Stimulated activated CD4-positive, alpha-beta T cell treated with anti-CD3 and anti-CD28 coated beads, Interleukin-2, amount 100 ng/mL, for 48 hours (primary cell): ENCODE measurements around the gene RAB1B.
"Not testable (repeated sequence)": the region's sequence is repeated elsewhere in the genome, so short reads cannot be mapped to it uniquely, and the experiment has no call there.

ENCODE experiments used
- DNase-seq, 2 donors: peaks; one replicate each; pipeline ENCODE4 v3.0.0-alpha.2; 2020

The RAB1B gene

DNA sequence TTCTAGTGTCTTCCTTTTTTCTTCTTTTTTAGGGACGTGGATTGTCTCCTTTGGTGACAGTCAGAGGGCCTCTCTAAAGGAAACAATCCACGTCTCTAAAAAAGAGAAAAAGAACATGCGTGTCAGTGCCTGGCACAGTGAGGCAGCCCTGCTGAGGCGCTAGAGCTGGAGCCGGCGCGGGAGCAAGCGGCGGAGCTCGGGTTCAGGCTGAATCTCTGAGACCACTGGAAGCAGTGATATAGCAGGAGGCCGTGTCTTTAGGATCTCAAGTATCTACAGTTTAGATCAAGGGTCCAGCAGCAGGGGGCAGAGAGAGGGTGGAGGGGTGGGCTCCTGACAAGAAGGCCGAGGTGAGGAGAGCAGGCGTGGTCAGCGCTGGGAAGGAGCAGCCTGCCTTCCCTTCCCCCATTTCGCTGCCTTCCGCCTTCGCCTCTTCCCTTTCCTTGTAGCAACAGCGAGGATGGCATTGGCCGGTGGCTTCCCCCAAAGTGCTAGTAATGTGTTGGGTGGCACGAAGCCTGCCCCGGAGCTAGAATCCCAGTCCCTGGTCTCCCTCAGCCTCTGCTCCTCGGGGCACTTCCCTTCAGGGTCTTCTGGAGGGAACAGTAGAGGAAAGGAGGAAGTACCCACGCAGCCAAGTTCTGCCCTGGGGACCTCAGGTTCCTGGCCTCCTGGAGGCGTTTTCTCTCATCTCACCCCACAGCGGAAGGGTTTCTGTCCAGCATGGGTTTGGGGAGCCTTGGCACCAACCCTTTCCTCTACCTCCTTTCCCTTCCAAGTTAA, 28.2 kb upstream of the RAB1B start:
- DNase-seq: no peak

GRCh38 chr11:66240781-66241136, 27.7 kb upstream of the RAB1B start:
- no peak for DNase-seq

GRCh38 chr11:66242095-66242765, 26.2 kb upstream of the RAB1B start:
- DNase-seq: no peak

- DNase-seq: no peak
Measured at GRCh38 chr11:66243782-66244535, 24.5 kb upstream of the RAB1B start.

- no peak for DNase-seq
Measured at GRCh38 chr11:66247295-66247694, 21.1 kb upstream of the RAB1B start.

DNA sequence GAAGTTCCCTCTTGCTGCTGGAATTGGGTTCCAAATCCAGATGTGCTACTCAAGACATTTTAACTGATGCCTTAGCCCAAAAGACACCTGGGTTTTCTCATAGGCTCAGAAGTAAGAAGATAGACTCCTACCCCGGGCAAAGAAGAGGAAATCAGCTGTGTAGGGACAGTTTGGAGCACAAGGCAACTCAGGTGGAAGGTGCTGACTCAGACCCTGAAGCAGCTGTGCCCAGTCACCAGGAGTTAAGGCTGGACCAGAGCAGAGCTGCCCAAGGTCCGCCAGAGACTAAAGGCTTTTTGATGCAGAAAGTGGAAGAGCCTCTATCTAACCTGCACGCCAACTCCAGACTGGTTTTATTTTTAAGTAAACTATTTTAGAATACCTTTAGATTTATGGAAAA, 20.6 kb upstream of the RAB1B start:
- no peak for DNase-seq

DNA sequence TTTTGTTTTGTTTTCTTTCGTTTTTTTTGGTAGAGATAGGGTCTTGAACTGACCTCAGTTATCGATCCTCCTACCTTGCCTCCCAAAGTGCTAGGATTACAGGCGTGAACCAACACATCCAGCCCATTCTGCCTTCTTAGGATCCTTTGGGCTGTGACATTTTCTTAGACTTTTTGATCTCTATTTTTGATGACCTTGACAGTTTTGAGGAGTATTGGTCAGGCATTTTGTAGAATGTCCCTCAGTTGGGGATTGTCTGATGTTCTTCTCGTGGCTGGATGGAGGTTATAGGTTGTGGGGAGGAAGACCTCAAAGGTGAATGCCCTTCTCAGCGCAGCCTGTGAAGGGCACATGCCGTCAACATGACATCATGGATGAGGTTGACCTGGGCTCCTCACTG, 19.5 kb upstream of the RAB1B start:
- DNase-seq: no peak

- DNase-seq: no peak
Measured at GRCh38 chr11:66251809-66252208, 16.6 kb upstream of the RAB1B start.

DNA sequence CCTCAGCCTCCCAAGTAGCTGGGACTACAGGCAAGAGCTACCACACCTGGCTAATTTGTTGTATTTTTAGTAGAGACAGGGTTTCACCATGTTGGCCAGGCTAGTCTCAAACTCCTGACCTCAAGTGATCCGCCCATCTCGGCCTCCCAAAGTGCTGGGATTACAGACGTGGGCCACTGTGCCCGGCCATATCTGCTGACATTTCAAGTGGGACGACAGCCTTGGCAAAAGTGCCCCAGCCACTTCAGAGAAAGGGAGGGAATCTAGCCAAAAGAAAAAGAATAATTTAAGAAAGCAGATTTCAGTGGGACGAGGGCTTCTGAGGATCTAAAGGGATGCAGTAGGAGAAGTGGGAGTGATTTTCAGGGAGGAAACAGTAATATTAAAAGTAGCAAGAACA, 15.4 kb upstream of the RAB1B start:
- DNase-seq: not testable (repeated sequence)

GRCh38 chr11:66258473-66258893, 10.0 kb upstream of the RAB1B start:
- DNase-seq: no peak

DNA sequence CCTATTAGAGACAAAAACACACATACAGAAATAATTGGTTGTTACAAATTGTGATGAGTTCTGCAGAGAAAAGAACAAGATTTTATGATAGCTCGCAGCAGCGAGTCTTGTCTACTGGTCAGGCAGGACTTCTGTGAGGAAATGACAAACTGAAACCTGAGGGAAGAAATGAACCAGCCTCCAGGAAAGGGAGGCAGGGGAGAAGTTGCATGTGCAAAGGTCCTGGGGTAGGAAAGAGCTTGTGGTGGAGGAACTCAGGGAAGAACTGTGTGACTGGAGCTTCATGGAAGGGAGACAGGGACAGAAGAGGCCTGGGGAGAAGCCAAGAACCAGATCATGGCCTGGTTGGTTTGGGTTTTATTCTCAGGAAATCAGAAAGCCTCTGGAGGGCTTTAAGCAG, 9.2 kb upstream of the RAB1B start:
- no peak for DNase-seq

GRCh38 chr11:66259956-66260355, 8.5 kb upstream of the RAB1B start:
- no peak for DNase-seq

- DNase-seq: no peak
Measured at GRCh38 chr11:66261578-66261977, 6.9 kb upstream of the RAB1B start.

DNA sequence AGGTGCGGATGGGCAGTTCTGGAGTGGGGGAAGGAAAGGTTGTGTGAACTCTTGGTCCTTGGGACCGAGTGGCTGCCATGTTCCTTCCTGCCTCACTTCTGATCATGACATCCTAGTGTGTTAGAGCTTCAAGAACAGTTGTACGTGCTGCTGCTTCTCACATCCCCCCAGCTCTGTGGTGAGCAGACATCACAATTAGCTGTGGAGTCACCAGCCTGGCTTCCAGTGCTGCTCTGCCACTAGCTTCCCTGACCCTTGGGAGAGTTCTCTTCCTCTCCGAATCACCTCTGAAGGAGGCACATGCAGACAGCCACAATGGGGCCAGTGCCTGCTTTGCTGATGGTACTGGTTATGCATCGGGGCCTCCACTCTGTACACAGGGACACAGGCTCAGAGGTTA, 6.2 kb upstream of the RAB1B start:
- DNase-seq: no peak

DNA sequence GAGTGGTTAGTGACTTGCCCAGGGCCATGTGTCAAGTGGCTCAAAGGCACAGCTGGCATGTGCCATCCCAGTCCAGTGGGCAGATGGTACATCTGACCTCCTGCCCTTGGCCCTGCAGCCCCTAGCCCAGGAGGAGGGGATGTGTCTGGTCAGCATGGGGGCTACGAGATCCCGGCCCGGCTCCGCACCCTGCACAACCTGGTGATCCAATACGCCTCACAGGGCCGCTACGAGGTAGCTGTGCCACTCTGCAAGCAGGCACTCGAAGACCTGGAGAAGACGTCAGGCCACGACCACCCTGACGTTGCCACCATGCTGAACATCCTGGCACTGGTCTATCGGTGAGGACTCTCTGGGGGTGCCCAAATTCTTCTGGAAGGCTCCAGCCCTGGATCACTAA, 5.7 kb upstream of the RAB1B start:
- no peak for DNase-seq

DNA sequence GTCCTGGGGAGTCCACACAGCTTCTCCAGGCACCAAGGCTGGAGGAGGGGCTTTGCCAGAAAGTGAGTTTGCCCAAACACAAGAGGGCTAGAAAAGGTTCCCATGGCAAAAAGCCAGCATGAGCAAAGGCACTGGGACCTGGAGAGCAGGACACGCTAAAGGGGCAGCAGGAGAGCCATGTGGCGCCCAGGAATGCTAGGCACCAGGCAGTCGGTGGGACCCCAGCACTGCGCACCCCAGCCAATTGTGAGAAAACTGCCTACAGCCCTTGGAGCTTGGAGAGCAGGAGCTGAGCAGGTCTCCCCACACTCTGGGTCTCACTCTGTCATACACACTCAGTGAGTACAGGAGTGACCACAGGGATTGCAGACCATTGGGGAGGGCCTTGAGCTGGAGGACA, 5.2 kb upstream of the RAB1B start:
- DNase-seq: no peak

- no peak for DNase-seq
Measured at GRCh38 chr11:66263785-66264184, 4.7 kb upstream of the RAB1B start.

- DNase-seq: no peak
Measured at GRCh38 chr11:66264383-66264782, 4.1 kb upstream of the RAB1B start.

- DNase-seq: peak in 1 of 2 donors; percentile 50
Measured at GRCh38 chr11:66264914-66265313, 3.5 kb upstream of the RAB1B start.

DNA sequence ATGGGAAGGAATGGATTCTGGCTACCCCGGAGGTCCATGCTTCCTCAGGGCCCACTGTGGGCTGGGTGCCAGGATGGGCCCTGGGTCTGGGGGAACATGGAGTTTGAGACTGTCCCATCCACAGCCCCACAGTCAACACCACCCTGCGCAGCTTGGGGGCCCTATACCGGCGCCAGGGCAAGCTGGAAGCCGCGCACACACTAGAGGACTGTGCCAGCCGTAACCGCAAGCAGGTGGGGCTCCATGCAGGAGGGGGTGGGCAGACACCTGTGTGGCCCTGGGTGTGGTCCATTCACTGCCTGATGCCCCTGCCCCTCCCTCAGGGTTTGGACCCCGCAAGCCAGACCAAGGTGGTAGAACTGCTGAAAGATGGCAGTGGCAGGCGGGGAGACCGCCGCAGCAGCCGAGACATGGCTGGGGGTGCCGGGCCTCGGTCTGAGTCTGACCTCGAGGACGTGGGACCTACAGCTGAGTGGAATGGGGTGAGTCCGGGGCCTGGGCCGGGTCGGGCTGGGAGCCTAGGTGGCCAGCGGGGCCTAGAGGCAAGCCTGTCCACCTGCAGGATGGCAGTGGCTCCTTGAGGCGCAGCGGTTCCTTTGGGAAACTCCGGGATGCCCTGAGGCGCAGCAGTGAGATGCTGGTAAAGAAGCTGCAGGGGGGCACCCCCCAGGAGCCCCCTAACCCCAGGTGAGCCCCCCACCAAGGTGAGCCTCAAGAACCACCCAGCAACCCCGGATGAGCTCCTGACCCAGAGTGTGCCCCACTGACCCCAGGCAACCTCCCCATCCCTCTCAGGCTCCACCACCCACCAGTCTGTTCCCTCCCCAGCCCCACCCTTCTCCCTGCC, 2.7 kb upstream of the RAB1B start:
- DNase-seq: no peak

- DNase-seq: no peak
Measured at GRCh38 chr11:66266378-66267038, 1.9 kb upstream of the RAB1B start.

GRCh38 chr11:66267039-66267378, 1.4 kb upstream of the RAB1B start:
- DNase-seq: no peak
